Suprapubic skin (tissue), 4 donors: Measurements from ENCODE around the gene VEGFA. TPM values are rescaled to one million over a fixed set of nuclear protein-coding genes. Genes with fewer than 3 reads are reported as not detected.
A peak's percentile ranks its signal among the peaks of the same experiment; 100 is the strongest.

Experiments used
- DNase-seq, 2 donors: peaks; one replicate each; pipeline ENCODE4 v3.0.0-alpha.2; 2019; ENCODE audit warnings: low spot score in 2 of 2
- H3K27ac ChIP-seq: fragments of 200-600 bp; sonication (generic); one replicate; pipeline ENCODE4 v1.5.1; 2019
- H3K27me3 ChIP-seq: fragments of 200-600 bp; sonication (generic); one replicate; pipeline ENCODE4 v1.5.1; 2019
- H3K36me3 ChIP-seq: fragments of 200-600 bp; sonication (generic); one replicate; pipeline ENCODE4 v1.5.1; 2019
- H3K4me1 ChIP-seq: fragments of 200-600 bp; sonication (generic); one replicate; pipeline ENCODE4 v1.5.1; 2019
- H3K4me3 ChIP-seq: fragments of 200-600 bp; sonication (generic); one replicate; pipeline ENCODE4 v1.5.1; 2019; ENCODE audit warnings: mild to moderate bottlenecking
- H3K9me3 ChIP-seq: fragments of 200-600 bp; sonication (generic); one replicate; pipeline ENCODE4 v1.5.1; 2019
- CTCF ChIP-seq, 2 donors: fragments of 200-600 bp in 1 of 2; fragments of 450-650 bp in 1 of 2; sonication (generic) in 1 of 2; IDR thresholded peaks; one replicate each; pipeline ENCODE4 v1.5.1; 2016 to 2019; ENCODE audit warnings: antibody characterized with exemption in 2 of 2, mild to moderate bottlenecking in 1 of 2, moderate library complexity in 1 of 2
- EP300 ChIP-seq: sonication (generic); formaldehyde crosslinking; IDR thresholded peaks from one replicate; pipeline ENCODE4 v1.6.1; 2017; ENCODE audit warnings: antibody characterized with exemption
- POLR2A ChIP-seq, 2 donors: fragments of 450-650 bp; IDR thresholded peaks; one replicate each; pipeline ENCODE4 v1.6.1; 2017; ENCODE audit warnings: antibody characterized with exemption in 2 of 2, mild to moderate bottlenecking in 2 of 2, moderate library complexity in 2 of 2
- POLR2AphosphoS5 ChIP-seq, 3 donors: sonication (generic); formaldehyde crosslinking; IDR thresholded peaks; one replicate each; pipeline ENCODE4 v1.6.1; 2017; ENCODE audit warnings: antibody characterized with exemption in 3 of 3
- WGBS: methylation state at CpG from one replicate; pipeline ENCODE4 v1.1.5; 2018; 5-methylcytosine and 5-hydroxymethylcytosine counted together
- total RNA-seq, 4 donors: library from RNA; depleted of rRNA; stranded (reverse); fragments of >200 nt; gene quantifications; one replicate each; pipeline ENCODE4 v1.1.0, GENCODE V29; 2016

VEGFA gene
- total RNA-seq, 4 donors from 2014 or later, result 25.4 to 147 (median 43.6) TPM

DNA sequence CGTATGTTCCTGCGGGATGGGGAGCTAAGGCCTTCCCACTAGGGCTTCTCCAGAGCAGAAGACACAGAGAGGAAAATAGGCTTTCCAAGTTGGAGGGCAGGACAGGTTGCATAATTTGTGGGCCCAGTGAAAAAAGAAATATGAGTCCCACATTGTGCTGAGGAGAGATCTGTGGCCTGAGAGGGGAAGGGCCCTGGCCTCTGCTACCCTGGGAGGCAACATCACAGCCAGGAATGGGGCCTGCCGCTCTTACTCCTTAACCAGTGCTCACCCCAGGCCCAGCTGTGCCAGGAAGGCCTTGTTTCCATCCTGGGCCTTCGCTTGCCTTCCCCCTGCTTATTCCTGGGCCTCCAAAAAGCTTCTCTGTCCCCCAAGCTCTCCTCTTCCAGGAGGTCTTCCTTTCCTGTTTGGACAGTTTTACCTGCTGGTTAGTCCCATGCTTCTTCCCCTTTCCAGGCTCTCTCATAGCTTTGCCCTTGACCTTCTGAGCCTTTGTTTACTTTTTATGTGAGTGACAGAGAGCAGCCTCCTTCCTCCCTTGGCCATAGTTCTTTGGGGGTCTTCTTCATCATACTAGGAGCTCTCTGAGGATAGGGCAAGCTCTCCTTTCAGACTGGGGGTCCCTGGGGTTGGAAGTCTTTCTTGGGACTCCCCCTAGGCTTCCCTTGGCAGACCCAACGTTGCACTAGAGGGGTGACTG is 26.2 kb upstream of the VEGFA start:
- Histone ChIP-seq H3K27me3 (no peaks in the 10 kb centered on the region), H3K9me3 (no peaks in the 10 kb centered on the region), H3K4me1 (no peaks in the 10 kb centered on the region), H3K27ac (no peak overlapping the region), H3K36me3 (no peaks in the 10 kb centered on the region), H3K4me3 (no peak overlapping the region)
- WGBS, result 74% methylated on average over 5 of the region's 5 CpGs
- peak; percentile 13 to 50 for DNase-seq
- TF ChIP-seq EP300 (no peak), POLR2A (IDR thresholded peaks at IDR 0.05) (no peak), POLR2AphosphoS5 (IDR thresholded peaks at IDR 0.05) (no peak), CTCF (IDR thresholded peaks at IDR 0.05) (no peak)

DNA sequence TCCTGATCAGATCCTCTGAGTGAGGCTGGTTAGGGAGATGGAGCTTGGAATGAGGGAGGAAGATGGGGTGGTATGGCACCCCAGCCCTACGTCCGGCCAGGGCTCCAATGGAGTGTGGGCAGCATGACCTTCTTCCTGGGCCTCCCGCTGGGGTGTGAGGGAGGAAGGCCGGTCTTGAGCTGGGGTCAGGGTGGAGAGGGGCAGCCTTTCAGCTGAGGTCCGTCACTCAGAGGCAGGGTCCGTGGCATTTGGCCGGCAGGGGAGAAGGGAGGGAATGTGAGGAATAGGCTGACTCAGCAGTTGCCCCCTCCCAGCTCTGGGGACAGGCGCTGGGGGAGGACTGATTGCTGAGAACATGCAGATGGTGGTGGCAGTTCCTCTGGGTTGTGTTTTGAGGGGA is 25.5 kb upstream of the VEGFA start:
- no peak overlapping the region for H3K4me3 ChIP-seq
- peak; percentile 48 to 67 for DNase-seq
- no peaks in the 10 kb centered on the region for H3K9me3 ChIP-seq
- no peak overlapping the region for H3K27ac ChIP-seq
- no peaks in the 10 kb centered on the region for H3K36me3 ChIP-seq
- no peaks in the 10 kb centered on the region for H3K27me3 ChIP-seq
- no peak for TF ChIP-seq POLR2AphosphoS5 (IDR thresholded peaks at IDR 0.05)
- TF ChIP-seq POLR2A (IDR thresholded peaks at IDR 0.05), result no peak
- TF ChIP-seq EP300, result no peak
- no peak for TF ChIP-seq CTCF (IDR thresholded peaks at IDR 0.05)
- no peaks in the 10 kb centered on the region for H3K4me1 ChIP-seq
- 91% methylated on average over 8 of the region's 8 CpGs for WGBS

- Histone ChIP-seq H3K4me3 (no peak overlapping the region), H3K27ac (no peak overlapping the region), H3K4me1 (no peaks in the 10 kb centered on the region), H3K27me3 (no peaks in the 10 kb centered on the region), H3K9me3 (no peaks in the 10 kb centered on the region), H3K36me3 (no peaks in the 10 kb centered on the region)
- WGBS, result 88% methylated on average over 16 of the region's 16 CpGs
- no peak for TF ChIP-seq POLR2A (IDR thresholded peaks at IDR 0.05)
- DNase-seq, result peak; percentile 53 to 77
Measured at GRCh38 chr6:43744931-43745727, 24.9 kb upstream of the VEGFA start.

- Histone ChIP-seq H3K27ac (no peak overlapping the region), H3K9me3 (no peaks in the 10 kb centered on the region), H3K36me3 (no peaks in the 10 kb centered on the region), H3K4me3 (no peak overlapping the region), H3K27me3 (no peaks in the 10 kb centered on the region), H3K4me1 (no peaks in the 10 kb centered on the region)
- DNase-seq, result peak; percentile 4
- 88% methylated on average over 2 of the region's 2 CpGs for WGBS
- TF ChIP-seq POLR2A (IDR thresholded peaks at IDR 0.05), result no peak
- TF ChIP-seq POLR2AphosphoS5 (IDR thresholded peaks at IDR 0.05), result no peak
- no peak for TF ChIP-seq EP300
- no peak for TF ChIP-seq CTCF (IDR thresholded peaks at IDR 0.05)
Measured at GRCh38 chr6:43746071-43746470, 23.9 kb upstream of the VEGFA start.

DNA sequence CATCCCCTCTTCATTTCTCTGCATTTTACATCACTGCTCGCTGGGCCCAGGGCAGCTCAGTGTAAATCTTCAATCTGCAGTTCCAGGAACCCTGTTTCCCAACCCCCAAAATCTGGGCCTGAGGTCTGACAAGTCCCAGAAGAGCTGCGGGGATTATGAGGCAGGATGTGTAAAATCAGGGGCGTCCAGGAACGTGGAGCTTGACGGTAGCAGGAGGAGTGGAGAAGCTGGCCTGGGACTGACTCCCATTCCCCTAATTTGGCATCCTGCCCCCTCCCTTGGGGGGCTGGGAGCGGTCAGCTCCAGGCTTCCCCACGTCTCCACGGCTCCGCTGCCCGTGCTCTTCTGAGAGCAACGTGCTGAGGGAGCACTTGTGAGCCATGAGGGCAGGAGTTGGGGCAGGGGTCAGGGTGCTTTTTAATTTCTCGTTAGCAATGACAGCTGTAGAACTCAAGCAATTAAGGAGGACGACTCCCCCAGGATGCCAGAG is 23.4 kb upstream of the VEGFA start:
- no peak overlapping the region for H3K27ac ChIP-seq
- H3K9me3 ChIP-seq, result no peaks in the 10 kb centered on the region
- 65% methylated on average over 12 of the region's 13 CpGs for WGBS
- H3K4me3 ChIP-seq, result no peak overlapping the region
- H3K36me3 ChIP-seq, result no peaks in the 10 kb centered on the region
- TF ChIP-seq POLR2A (IDR thresholded peaks at IDR 0.05) (no peak), CTCF (IDR thresholded peaks at IDR 0.05) (no peak), POLR2AphosphoS5 (IDR thresholded peaks at IDR 0.05) (no peak), EP300 (no peak)
- H3K4me1 ChIP-seq, result no peaks in the 10 kb centered on the region
- H3K27me3 ChIP-seq, result no peaks in the 10 kb centered on the region
- peak; percentile 26 to 59 for DNase-seq
